CD14-positive monocyte (primary cell): ENCODE data around the gene CLRN2. TPM values are rescaled to one million over a fixed set of nuclear protein-coding genes. Genes with fewer than 3 reads are reported as not detected.
A peak's percentile ranks its signal among the peaks of the same experiment; 100 is the strongest.

Experiments
- DNase-seq, 3 donors: peaks; one replicate each; pipeline ENCODE4 v3.0.0-alpha.2; 2011 to 2022
- H2AFZ ChIP-seq: 2 replicates; pipeline ENCODE4 v1.6.0; 2012; ENCODE audit warnings: mild to moderate bottlenecking, low read depth, low read length, inconsistent platforms; ENCODE audit not compliant: insufficient read depth, poor library complexity, severe bottlenecking
- H3K27ac ChIP-seq, 2 donors: 1 replicate in 1 of 2; 2 replicates in 1 of 2; pipeline ENCODE4 v1.5.1; 2012 to 2013; ENCODE audit warnings: low read length in 2 of 2, control low read depth in 1 of 2, inconsistent platforms in 1 of 2, low read depth in 1 of 2, mild to moderate bottlenecking in 1 of 2
- H3K27me3 ChIP-seq, 2 donors: one replicate each; pipeline versions ENCODE4 v1.6.0 to v1.6.1; 2011 to 2013; ENCODE audit warnings: low read length in 2 of 2; ENCODE audit not compliant: control insufficient read depth in 2 of 2, insufficient read depth in 2 of 2
- H3K36me3 ChIP-seq, 2 donors: replicated peaks in 1 of 2; 1 replicate in 1 of 2; 2 replicates in 1 of 2; pipeline versions ENCODE4 v1.5.1 to v1.6.1; 2012 to 2013; ENCODE audit warnings: low read length in 2 of 2, control low read depth in 1 of 2, inconsistent platforms in 1 of 2, mild to moderate bottlenecking in 1 of 2; ENCODE audit not compliant: insufficient read depth in 2 of 2, control insufficient read depth in 1 of 2
- H3K4me1 ChIP-seq, 2 donors: 1 replicate in 1 of 2; 2 replicates in 1 of 2; pipeline versions ENCODE4 v1.5.1 to v1.6.1; 2012 to 2013; ENCODE audit warnings: low read length in 2 of 2, control low read depth in 1 of 2, inconsistent platforms in 1 of 2, mild to moderate bottlenecking in 1 of 2, moderate library complexity in 1 of 2; ENCODE audit not compliant: insufficient read depth in 2 of 2, control insufficient read depth in 1 of 2
- H3K4me2 ChIP-seq: replicated peaks from 2 replicates; pipeline ENCODE3; 2012; ENCODE audit warnings: low read length, moderate library complexity, mild to moderate bottlenecking; ENCODE audit not compliant: poor library complexity, severe bottlenecking; ENCODE audit errors: extremely low read depth
- H3K4me3 ChIP-seq, 3 experiments: fragments of 200-600 bp in 1 of 3; sonication (generic) in 1 of 3; replicated peaks in 1 of 3; 1 replicate in 2 of 3; 2 replicates in 1 of 3; pipeline ENCODE4 v1.5.1; 2011 to 2013; ENCODE audit warnings: low read length in 3 of 3, mild to moderate bottlenecking in 3 of 3, control low read depth in 2 of 3, low read depth in 2 of 3, inconsistent platforms in 1 of 3, moderate library complexity in 1 of 3
- H3K79me2 ChIP-seq: 2 replicates; pipeline ENCODE4 v1.6.0; 2012; ENCODE audit warnings: mild to moderate bottlenecking, control low read depth, inconsistent platforms, low read length, moderate library complexity; ENCODE audit not compliant: insufficient read depth
- H3K9ac ChIP-seq: 2 replicates; pipeline ENCODE4 v1.6.0; 2017; ENCODE audit warnings: low read length, mild to moderate bottlenecking; ENCODE audit not compliant: insufficient read depth, poor library complexity, severe bottlenecking
- H3K9me3 ChIP-seq, 2 donors: replicated peaks in 1 of 2; 1 replicate in 1 of 2; 2 replicates in 1 of 2; pipeline versions ENCODE4 v1.5.1 to v1.6.1; 2012 to 2013; ENCODE audit warnings: low read length in 2 of 2, control low read depth in 1 of 2; ENCODE audit not compliant: control insufficient read depth in 1 of 2, insufficient read depth in 1 of 2
- H4K20me1 ChIP-seq: 2 replicates; pipeline ENCODE4 v1.6.0; 2012; ENCODE audit warnings: mild to moderate bottlenecking, low read length, control low read depth, moderate library complexity; ENCODE audit not compliant: insufficient read depth
- H3K27ac Mint-ChIP-seq, 7 donors: one replicate each; pipeline ENCODE4 v1.8.0; 2020; ENCODE audit warnings: mild to moderate bottlenecking in 7 of 7, mixed read lengths in 7 of 7, moderate library complexity in 6 of 7, inconsistent platforms in 2 of 7
- H3K27me3 Mint-ChIP-seq, 3 donors: one replicate each; pipeline ENCODE4 v1.8.0; 2021 to 2022; ENCODE audit warnings: low read depth in 3 of 3, mild to moderate bottlenecking in 3 of 3, mixed read lengths in 3 of 3, moderate library complexity in 3 of 3, inconsistent platforms in 1 of 3
- H3K36me3 Mint-ChIP-seq, 2 donors: one replicate each; pipeline ENCODE4 v1.8.0; 2020; ENCODE audit warnings: mixed read lengths in 2 of 2, inconsistent platforms in 1 of 2, mild to moderate bottlenecking in 1 of 2
- H3K4me1 Mint-ChIP-seq: one replicate; pipeline ENCODE4 v1.8.0; 2020; ENCODE audit warnings: mild to moderate bottlenecking, mixed read lengths
- H3K4me3 Mint-ChIP-seq, 2 donors: one replicate each; pipeline ENCODE4 v1.8.0; 2020; ENCODE audit warnings: mild to moderate bottlenecking in 2 of 2, mixed read lengths in 2 of 2, moderate library complexity in 1 of 2
- H3K9me3 Mint-ChIP-seq, 7 donors: one replicate each; pipeline ENCODE4 v1.8.0; 2020 to 2022; ENCODE audit warnings: mixed read lengths in 7 of 7, mild to moderate bottlenecking in 6 of 7, moderate library complexity in 6 of 7, inconsistent platforms in 2 of 7
- CTCF ChIP-seq: fragments of 200-600 bp; IDR thresholded peaks from one replicate; pipeline ENCODE4 v1.8.0; 2022; ENCODE audit warnings: antibody characterized with exemption, mild to moderate bottlenecking
- WGBS: methylation state at CpG from one replicate; pipeline ENCODE4 v1.1.5; 2013; ENCODE audit warnings: missing lambda C conversion rate; ENCODE audit not compliant: insufficient coverage; 5-methylcytosine and 5-hydroxymethylcytosine counted together
- intact Hi-C, 2 donors: fragments of 100-400 bp; cut with micrococcal nuclease; formaldehyde crosslinking; loops; one replicate each; pipeline versions ENCODE4 v1.15.0 to v1.15.1; 2023
- polyA plus RNA-seq, 3 donors: library from polyadenylated mRNA; depleted of rRNA in 1 of 3; unstranded in 2 of 3; stranded (reverse) in 1 of 3; fragments of 300-500 nt in 2 of 3; fragments of >200 nt in 1 of 3; fragmentation: Illumina TruSeq in 2 of 3; gene quantifications; 1 replicate in 2 of 3; 2 replicates in 1 of 3; pipeline ENCODE4 v1.2.3, GENCODE V29; 2012 to 2021

CLRN2 gene
- polyA plus RNA-seq, 3 donors = not detected

- Histone ChIP-seq H3K36me3 (no peaks in the 10 kb centered on the region), H3K4me1 (no peaks in the 10 kb centered on the region), H3K9me3 (no peaks in the 10 kb centered on the region), H3K4me2 (peak overlapping the region; percentile 14), H3K27ac (no peak overlapping the region), H3K27me3 (no peaks in the 10 kb centered on the region), H3K79me2 (no peaks in the 10 kb centered on the region), H3K4me3 (no peak overlapping the region), H2AFZ (peak overlapping the region; percentile 36), H3K9ac (no peak overlapping the region), H4K20me1 (no peaks in the 10 kb centered on the region)
- Mint-ChIP-seq H3K36me3 (no peaks in the 10 kb centered on the region), H3K4me1 (peaks cover 7% of the 10 kb centered on the region), H3K27me3 (peaks cover 0 to 3% (median 0%) of the 10 kb centered on the region in 3 donors), H3K9me3 (no peaks in the 10 kb centered on the region), H3K4me3 (no peak overlapping the region), H3K27ac (no peak overlapping the region)
- DNase-seq = peak; percentile 29 to 61 (median 50)
- TF ChIP-seq CTCF = no peak
- intact Hi-C loops = loop anchor here in 1 of 2 donors (10.0 kb wide), 1 partner anchor 1051 kb away; no protein-coding TSS in a partner anchor
- 51% methylated on average over 4 of the region's 6 CpGs for WGBS
Observed at GRCh38 chr4:17544205-17544604, 29.2 kb downstream of the CLRN2 start.

- H2AFZ ChIP-seq = no peak overlapping the region
- H3K4me1 ChIP-seq = no peaks in the 10 kb centered on the region
- no peaks in the 10 kb centered on the region for H3K79me2 ChIP-seq
- DNase-seq = no peak
- H3K9me3 Mint-ChIP-seq = no peaks in the 10 kb centered on the region
- H4K20me1 ChIP-seq = no peaks in the 10 kb centered on the region
- 67% methylated on average over 3 of the region's 3 CpGs for WGBS
- no peaks in the 10 kb centered on the region for H3K27me3 ChIP-seq
- intact Hi-C loops = loop anchor here (5.0 to 10.0 kb wide), 2 partner anchors 1047 to 1050 kb away; no protein-coding TSS in a partner anchor
- no peak overlapping the region for H3K9ac ChIP-seq
- H3K9me3 ChIP-seq = no peaks in the 10 kb centered on the region
- peaks cover 0 to 3% (median 0%) of the 10 kb centered on the region in 3 donors for H3K27me3 Mint-ChIP-seq
- peaks cover 9% of the 10 kb centered on the region for H3K4me1 Mint-ChIP-seq
- no peak for TF ChIP-seq CTCF
- H3K36me3 ChIP-seq = no peaks in the 10 kb centered on the region
- no peak overlapping the region for H3K27ac ChIP-seq
- H3K4me3 Mint-ChIP-seq = no peak overlapping the region
- H3K4me3 ChIP-seq = no peak overlapping the region
- no peak overlapping the region for H3K4me2 ChIP-seq
- H3K36me3 Mint-ChIP-seq = no peaks in the 10 kb centered on the region
- H3K27ac Mint-ChIP-seq = peak overlapping the region in 2 of 7 donors; percentile 26 to 33
Observed at GRCh38 chr4:17544831-17545234, 29.9 kb downstream of the CLRN2 start.
